A673 (cell line): Measurements from ENCODE around the gene SNX13. TPM values are rescaled to one million over a fixed set of nuclear protein-coding genes. Genes with fewer than 3 reads are reported as not detected.
A peak's percentile ranks its signal among the peaks of the same experiment; 100 is the strongest.

Experiments used
- BruUV-seq: library from RNA; stranded (reverse); fragments of 400-500 nt; replicated peaks from 2 replicates; lab custom pipeline; 2021; lab: Mats Ljungman, UMichigan
- CTCF ChIA-PET: fragments of 300-600 bp; sonication (Branson Sonifier 250); formaldehyde crosslinking; loops from one replicate; lab custom pipeline; 2022; ENCODE audit warnings: antibody characterized with exemption; lab: Charles Lee
- POLR2A ChIA-PET: fragments of 300-600 bp; sonication (Branson Sonifier 250); formaldehyde crosslinking; loops from one replicate; lab custom pipeline; 2022; ENCODE audit warnings: antibody characterized with exemption; ENCODE audit not compliant: low non-redundant PET; lab: Charles Lee
- DNase-seq: peaks from one replicate; pipeline ENCODE4 v3.0.0-alpha.2; 2015; ENCODE audit warnings: low spot score
- H3K27ac ChIP-seq: fragments of 200-600 bp; sonication (generic); 2 replicates; pipeline ENCODE4 v1.5.1; 2016; ENCODE audit warnings: mixed run types, low read depth, mild to moderate bottlenecking, mixed read lengths, antibody characterized with exemption, low read length; ENCODE audit not compliant: poor library complexity, severe bottlenecking
- H3K27me3 ChIP-seq: fragments of 200-600 bp; sonication (generic); replicated peaks from 2 replicates; pipeline ENCODE4 v1.6.1; 2017; ENCODE audit warnings: mixed run types, low read depth, mild to moderate bottlenecking, mixed read lengths, antibody characterized with exemption, low read length; ENCODE audit not compliant: insufficient read depth, poor library complexity
- H3K36me3 ChIP-seq: fragments of 200-600 bp; sonication (generic); 2 replicates; pipeline ENCODE4 v1.6.1; 2016; ENCODE audit warnings: mixed run types, mild to moderate bottlenecking, mixed read lengths, antibody characterized with exemption, low read length; ENCODE audit not compliant: insufficient read depth, poor library complexity, severe bottlenecking
- H3K4me1 ChIP-seq: fragments of 200-600 bp; sonication (generic); 2 replicates; pipeline ENCODE4 v1.6.1; 2017; ENCODE audit warnings: mixed run types, mild to moderate bottlenecking, mixed read lengths, antibody characterized with exemption, low read length; ENCODE audit not compliant: insufficient read depth, poor library complexity, severe bottlenecking
- H3K4me3 ChIP-seq: fragments of 200-600 bp; sonication (generic); 2 replicates; pipeline ENCODE4 v1.5.1; 2016; ENCODE audit warnings: low read depth, mixed run types, mild to moderate bottlenecking, mixed read lengths, low read length; ENCODE audit not compliant: poor library complexity, severe bottlenecking
- H3K9me3 ChIP-seq: fragments of 200-600 bp; sonication (generic); 2 replicates; pipeline ENCODE4 v1.6.1; 2016; ENCODE audit warnings: mixed run types, low read depth, mild to moderate bottlenecking, mixed read lengths, antibody characterized with exemption, low read length; ENCODE audit not compliant: poor library complexity, severe bottlenecking
- EZH2 ChIP-seq: fragments of 200-600 bp; sonication (generic); IDR thresholded peaks from 2 replicates; pipeline ENCODE4 v1.6.1; 2017; ENCODE audit warnings: borderline replicate concordance, low read depth, mild to moderate bottlenecking, mixed read lengths, antibody characterized with exemption, low read length; ENCODE audit not compliant: poor library complexity, severe bottlenecking
- intact Hi-C: fragments of 100-400 bp; cut with micrococcal nuclease; formaldehyde crosslinking; loops from one replicate; pipeline ENCODE4 v1.10.0; 2022; ENCODE audit not compliant: unreplicated experiment
- total RNA-seq: library from RNA; stranded (reverse); gene quantifications from 2 replicates; pipeline ENCODE4 v1.2.3, GENCODE V29; 2021
- TF ChIP-seq, protein P1 (sequence below): fragments of 300-800, 200-600 bp; sonication (generic); conservative IDR thresholded peaks from 2 replicates; pipeline ENCODE4 v1.5.1; 2017; ENCODE audit warnings: low read depth, mild to moderate bottlenecking, antibody characterized with exemption, low read length, moderate library complexity, mixed read lengths

SNX13 gene
- total RNA-seq, 1 experiment from 2014 or later: 31.2 TPM

DNA sequence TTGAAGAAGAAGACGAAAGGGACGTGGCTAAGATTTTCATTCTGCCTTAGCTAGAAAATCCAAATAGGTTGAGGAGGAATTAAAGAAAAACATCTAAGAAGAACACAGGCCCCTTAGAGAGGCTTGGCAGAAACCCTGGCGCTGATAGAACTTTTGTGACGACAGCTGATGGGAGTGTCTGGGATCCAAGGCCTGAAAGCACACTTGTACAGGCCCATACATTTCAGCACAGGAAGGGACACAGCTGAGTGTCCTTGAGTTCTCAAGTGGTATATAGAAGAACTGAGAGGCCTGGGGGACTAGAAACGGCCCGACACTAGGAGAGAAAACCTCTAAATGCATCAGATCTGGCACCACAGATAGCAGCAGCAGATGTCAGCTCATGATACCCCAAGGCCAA, 47.8 kb upstream of the SNX13 start:
- CTCF ChIA-PET: no interaction called here
- DNase-seq: no peak
- H3K4me1 ChIP-seq: no peaks in the 10 kb centered on the region
- no peaks in the 10 kb centered on the region for H3K27me3 ChIP-seq
- H3K4me3 ChIP-seq: no peak overlapping the region
- no peaks in the 10 kb centered on the region for H3K36me3 ChIP-seq
- TF ChIP-seq, protein P1, sequence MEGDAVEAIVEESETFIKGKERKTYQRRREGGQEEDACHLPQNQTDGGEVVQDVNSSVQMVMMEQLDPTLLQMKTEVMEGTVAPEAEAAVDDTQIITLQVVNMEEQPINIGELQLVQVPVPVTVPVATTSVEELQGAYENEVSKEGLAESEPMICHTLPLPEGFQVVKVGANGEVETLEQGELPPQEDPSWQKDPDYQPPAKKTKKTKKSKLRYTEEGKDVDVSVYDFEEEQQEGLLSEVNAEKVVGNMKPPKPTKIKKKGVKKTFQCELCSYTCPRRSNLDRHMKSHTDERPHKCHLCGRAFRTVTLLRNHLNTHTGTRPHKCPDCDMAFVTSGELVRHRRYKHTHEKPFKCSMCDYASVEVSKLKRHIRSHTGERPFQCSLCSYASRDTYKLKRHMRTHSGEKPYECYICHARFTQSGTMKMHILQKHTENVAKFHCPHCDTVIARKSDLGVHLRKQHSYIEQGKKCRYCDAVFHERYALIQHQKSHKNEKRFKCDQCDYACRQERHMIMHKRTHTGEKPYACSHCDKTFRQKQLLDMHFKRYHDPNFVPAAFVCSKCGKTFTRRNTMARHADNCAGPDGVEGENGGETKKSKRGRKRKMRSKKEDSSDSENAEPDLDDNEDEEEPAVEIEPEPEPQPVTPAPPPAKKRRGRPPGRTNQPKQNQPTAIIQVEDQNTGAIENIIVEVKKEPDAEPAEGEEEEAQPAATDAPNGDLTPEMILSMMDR: no peak
- no peak for TF ChIP-seq EZH2
- H3K9me3 ChIP-seq: no peaks in the 10 kb centered on the region
- BruUV-seq: no TSS peak
- POLR2A ChIA-PET: no interaction called here
- intact Hi-C loops: no loop called here
- H3K27ac ChIP-seq: no peak overlapping the region

DNA sequence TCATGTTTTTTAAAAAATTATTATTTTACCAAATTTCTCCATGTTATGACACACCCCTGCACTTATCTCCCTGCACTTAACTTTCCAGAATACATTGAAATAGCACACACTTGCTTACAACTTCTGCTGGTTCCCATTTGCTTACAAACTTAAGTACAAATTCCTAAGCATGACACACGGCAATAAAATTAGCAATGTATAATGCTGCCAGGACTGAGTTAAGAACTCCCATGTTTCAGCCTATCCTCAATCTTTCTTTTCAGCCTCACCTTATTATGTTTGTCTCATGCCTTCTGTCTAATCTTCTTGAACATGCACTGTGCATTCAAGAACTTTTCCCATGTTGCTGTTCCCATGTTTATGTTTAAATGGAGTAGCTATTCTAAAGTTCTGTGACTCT, 46.6 kb upstream of the SNX13 start:
- BruUV-seq: no TSS peak
- ChIA-PET POLR2A (no interaction called here), CTCF (no interaction called here)
- Histone ChIP-seq H3K4me3 (no peak overlapping the region), H3K27ac (no peak overlapping the region), H3K4me1 (no peaks in the 10 kb centered on the region), H3K27me3 (no peaks in the 10 kb centered on the region), H3K36me3 (no peaks in the 10 kb centered on the region), H3K9me3 (no peaks in the 10 kb centered on the region)
- peak; percentile 44 for DNase-seq
- no peak for TF ChIP-seq EZH2
- TF ChIP-seq, protein P1: no peak
- intact Hi-C loops: no loop called here

DNA sequence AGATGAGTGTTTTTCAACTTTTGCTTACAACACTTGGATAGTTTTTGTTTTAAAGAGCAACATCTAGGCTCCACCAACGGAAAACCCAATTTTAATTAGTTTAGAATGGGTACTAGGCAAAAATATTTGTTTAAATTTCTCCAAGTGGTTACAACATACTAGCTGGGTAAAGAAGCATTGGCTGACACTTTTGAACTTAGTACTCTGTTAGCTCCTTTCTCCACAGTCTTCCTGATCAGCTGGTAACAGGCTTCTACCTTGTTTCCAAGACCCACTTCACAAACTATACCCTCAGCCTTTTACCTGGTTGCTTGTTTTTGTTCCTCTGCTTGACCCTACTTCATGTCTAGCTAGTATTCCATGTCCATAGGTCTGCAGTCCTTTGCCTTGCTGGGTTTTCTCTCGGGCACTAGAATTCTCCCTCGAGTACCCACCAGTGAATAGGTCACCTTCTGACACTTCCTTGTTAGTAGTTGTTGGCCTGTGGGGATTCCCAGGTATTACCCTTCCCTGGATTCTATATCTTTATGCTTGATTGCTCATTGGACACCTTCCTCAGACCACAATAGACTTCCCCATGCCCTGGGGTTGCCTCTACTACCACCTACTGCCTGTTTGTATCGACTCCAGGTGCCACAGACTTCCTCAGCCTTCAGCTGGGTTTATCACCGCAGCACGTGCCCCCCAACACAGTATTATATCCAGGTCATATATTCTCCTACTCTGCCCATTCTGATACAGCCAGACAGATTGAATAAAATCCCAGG, 45.4 kb upstream of the SNX13 start:
- intact Hi-C loops: no loop called here
- CTCF ChIA-PET: no interaction called here
- no peak for TF ChIP-seq EZH2
- TF ChIP-seq, protein P1: no peak
- H3K27ac ChIP-seq: no peak overlapping the region
- H3K4me3 ChIP-seq: no peak overlapping the region
- no peaks in the 10 kb centered on the region for H3K9me3 ChIP-seq
- no peak for DNase-seq
- no TSS peak for BruUV-seq
- H3K4me1 ChIP-seq: no peaks in the 10 kb centered on the region
- H3K36me3 ChIP-seq: no peaks in the 10 kb centered on the region
- H3K27me3 ChIP-seq: no peaks in the 10 kb centered on the region
- POLR2A ChIA-PET: no interaction called here
